MM.1S (cell line): ENCODE measurements around the gene OAS3.

ENCODE experiments used
- DNase-seq: peaks from one replicate; pipeline ENCODE4 v3.0.0-alpha.2; 2015
- H2AFZ ChIP-seq: fragments of 300-600 bp; sonication (generic); 2 replicates; pipeline ENCODE4 v1.6.0; 2016; ENCODE audit warnings: antibody characterized with exemption, low read length
- H3F3A ChIP-seq: fragments of 300-600 bp; sonication (generic); 2 replicates; pipeline ENCODE4 v1.6.1; 2016; ENCODE audit warnings: mild to moderate bottlenecking, antibody characterized with exemption, low read length, moderate library complexity, mixed read lengths; ENCODE audit not compliant: insufficient read depth
- H3K27ac ChIP-seq: fragments of 300-600 bp; sonication (generic); 2 replicates; pipeline ENCODE4 v1.5.1; 2016; ENCODE audit warnings: mild to moderate bottlenecking, low read length
- H3K27me3 ChIP-seq: fragments of 300-600 bp; sonication (generic); replicated peaks from 2 replicates; pipeline ENCODE4 v1.6.0; 2016; ENCODE audit warnings: low read length; ENCODE audit not compliant: insufficient read depth
- H3K36me3 ChIP-seq: fragments of 300-600 bp; sonication (generic); replicated peaks from 2 replicates; pipeline ENCODE4 v1.6.1; 2016; ENCODE audit warnings: mild to moderate bottlenecking, low read length, mixed read lengths; ENCODE audit not compliant: insufficient read depth
- H3K4me1 ChIP-seq: fragments of 300-600 bp; sonication (generic); 2 replicates; pipeline ENCODE4 v1.6.1; 2016; ENCODE audit warnings: low read length, mixed read lengths
- H3K4me2 ChIP-seq: fragments of 300-600 bp; sonication (generic); 2 replicates; pipeline ENCODE4 v1.6.0; 2016; ENCODE audit warnings: low read depth, low read length
- H3K4me3 ChIP-seq: fragments of 300-600 bp; sonication (generic); 2 replicates; pipeline ENCODE4 v1.5.1; 2016; ENCODE audit warnings: low read length, mixed read lengths
- H3K79me2 ChIP-seq: fragments of 300-600 bp; sonication (generic); 2 replicates; pipeline ENCODE4 v1.6.1; 2016; ENCODE audit warnings: mixed run types, low read length, mixed read lengths
- H3K9ac ChIP-seq: fragments of 300-600 bp; sonication (generic); 2 replicates; pipeline ENCODE4 v1.6.1; 2016; ENCODE audit warnings: low read length, mixed read lengths
- H3K9me2 ChIP-seq: fragments of 300-600 bp; sonication (generic); replicated peaks from 2 replicates; pipeline ENCODE4 v1.6.1; 2016; ENCODE audit warnings: mild to moderate bottlenecking, low read length, mixed read lengths; ENCODE audit not compliant: insufficient read depth
- H3K9me3 ChIP-seq: fragments of 300-600 bp; sonication (generic); replicated peaks from 2 replicates; pipeline ENCODE4 v1.6.1; 2016; ENCODE audit warnings: mild to moderate bottlenecking, low read length, mixed read lengths; ENCODE audit not compliant: insufficient read depth
- H4K20me1 ChIP-seq: fragments of 300-600 bp; sonication (generic); 2 replicates; pipeline ENCODE4 v1.6.1; 2016; ENCODE audit warnings: mild to moderate bottlenecking, low read length, moderate library complexity, mixed read lengths; ENCODE audit not compliant: insufficient read depth
- CTCF ChIP-seq: fragments of 300-600 bp; sonication (generic); IDR thresholded peaks from 2 replicates; pipeline ENCODE4 v1.5.1; 2016; ENCODE audit warnings: antibody characterized with exemption, low read length, mixed read lengths
- EZH2 ChIP-seq: fragments of 300-600 bp; sonication (generic); optimal IDR thresholded peaks from 2 replicates; pipeline ENCODE3; 2017; ENCODE audit warnings: low read depth, mild to moderate bottlenecking, antibody characterized with exemption, low read length, mixed read lengths
- EZH2phosphoT487 ChIP-seq: fragments of 300-600 bp; sonication (generic); IDR thresholded peaks from 2 replicates; pipeline ENCODE4 v1.6.1; 2018; ENCODE audit warnings: antibody characterized with exemption, low read length

The OAS3 gene

GRCh38 chr12:112927925-112928324, 10.3 kb upstream of the OAS3 start:
- no peak overlapping the region for H3K27ac ChIP-seq
- no peak overlapping the region for H3K4me2 ChIP-seq
- no peak overlapping the region for H2AFZ ChIP-seq
- no peak for DNase-seq
- peaks cover 22% of the 10 kb centered on the region for H3K4me1 ChIP-seq
- H4K20me1 ChIP-seq, result no peaks in the 10 kb centered on the region
- no peaks in the 10 kb centered on the region for H3K27me3 ChIP-seq
- no peaks in the 10 kb centered on the region for H3K9me3 ChIP-seq
- H3K4me3 ChIP-seq, result no peak overlapping the region
- no peak for TF ChIP-seq CTCF
- no peak for TF ChIP-seq EZH2
- no peak for TF ChIP-seq EZH2phosphoT487
- H3K9me2 ChIP-seq, result no peaks in the 10 kb centered on the region
- no peaks in the 10 kb centered on the region for H3K36me3 ChIP-seq
- no peaks in the 10 kb centered on the region for H3F3A ChIP-seq
- no peaks in the 10 kb centered on the region for H3K79me2 ChIP-seq
- no peak overlapping the region for H3K9ac ChIP-seq

GRCh38 chr12:112928978-112929377, 9.3 kb upstream of the OAS3 start:
- Histone ChIP-seq H3K36me3 (no peaks in the 10 kb centered on the region), H3K9me2 (no peaks in the 10 kb centered on the region), H3K4me1 (peaks cover 17% of the 10 kb centered on the region), H3K27ac (no peak overlapping the region), H3K4me2 (no peak overlapping the region), H3K9me3 (no peaks in the 10 kb centered on the region), H2AFZ (no peak overlapping the region), H4K20me1 (no peaks in the 10 kb centered on the region), H3K27me3 (no peaks in the 10 kb centered on the region), H3K9ac (no peak overlapping the region), H3K79me2 (no peaks in the 10 kb centered on the region), H3K4me3 (no peak overlapping the region), H3F3A (no peaks in the 10 kb centered on the region)
- DNase-seq, result no peak
- no peak for TF ChIP-seq EZH2phosphoT487
- no peak for TF ChIP-seq EZH2
- TF ChIP-seq CTCF, result no peak

GRCh38 chr12:112929715-112930114, 8.6 kb upstream of the OAS3 start:
- Histone ChIP-seq H3K9me2 (no peaks in the 10 kb centered on the region), H3K9me3 (no peaks in the 10 kb centered on the region), H4K20me1 (no peaks in the 10 kb centered on the region), H3F3A (no peaks in the 10 kb centered on the region), H3K4me3 (no peak overlapping the region), H3K36me3 (no peaks in the 10 kb centered on the region), H3K27me3 (no peaks in the 10 kb centered on the region), H3K9ac (no peak overlapping the region), H3K4me2 (no peak overlapping the region), H3K79me2 (no peaks in the 10 kb centered on the region), H3K4me1 (peaks cover 16% of the 10 kb centered on the region), H3K27ac (no peak overlapping the region), H2AFZ (no peak overlapping the region)
- TF ChIP-seq CTCF (no peak), EZH2phosphoT487 (no peak), EZH2 (no peak)
- no peak for DNase-seq
